ENCODE results near the gene RPL18A. TPM values are rescaled to one million over a fixed set of nuclear protein-coding genes. Genes with fewer than 3 reads are reported as not detected.

Gene RPL18A
- total and polyA plus RNA-seq, 2 of the 13 experiments (the other 11 are each of a cell fraction or from before 2014, with no cell fraction given) = 1,471 to 2,004 TPM

DNA sequence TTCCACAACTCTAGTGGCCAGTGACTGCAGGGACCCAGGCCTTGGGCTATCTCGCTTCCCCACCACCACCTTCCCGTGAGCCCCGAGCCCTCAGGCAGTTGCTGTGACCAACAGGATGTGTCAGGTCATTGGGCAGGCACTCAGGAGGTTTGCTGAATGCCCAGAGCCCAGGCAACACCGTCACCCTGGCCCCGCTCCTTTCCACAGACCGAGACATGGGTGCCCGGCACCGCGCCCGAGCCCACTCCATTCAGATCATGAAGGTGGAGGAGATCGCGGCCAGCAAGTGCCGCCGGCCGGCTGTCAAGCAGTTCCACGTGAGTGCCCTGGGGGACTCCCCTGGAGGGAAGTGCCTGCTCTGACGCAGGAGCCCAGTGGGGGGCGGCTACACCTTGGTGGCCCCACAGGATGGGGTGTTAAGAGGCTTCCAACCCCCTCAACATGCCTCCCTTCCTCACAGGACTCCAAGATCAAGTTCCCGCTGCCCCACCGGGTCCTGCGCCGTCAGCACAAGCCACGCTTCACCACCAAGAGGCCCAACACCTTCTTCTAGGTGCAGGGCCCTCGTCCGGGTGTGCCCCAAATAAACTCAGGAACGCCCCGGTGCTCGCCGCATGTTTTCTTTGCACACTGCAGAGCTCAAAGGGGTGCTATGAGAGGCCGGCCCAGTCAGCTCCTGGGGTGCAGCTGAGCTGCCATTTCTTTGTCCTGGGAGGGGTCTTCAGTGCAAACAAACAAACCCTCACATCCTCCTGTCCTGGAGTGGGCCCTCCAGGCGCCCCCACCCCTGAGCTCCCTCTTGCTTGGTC lies 3.2 kb downstream of the RPL18A start:
- in situ Hi-C loops (cut with HindIII; ENCODE audit: extremely low pct_ligation_motif_present, low pct_unique_long_range_greater_than_20kb) (no loop called here), intact Hi-C loops (cut with micrococcal nuclease; ENCODE audit: unreplicated experiment) (no loop called here)
- Histone ChIP-seq H3K27ac (ENCODE audit: extremely low read length, insufficient read depth, low read length) (no peak overlapping the region), H3K4me3 (replicated peaks in 1 of 3; ENCODE audit: insufficient read depth in 1 of 3, low read depth in 2 of 3, low read length in 3 of 3) (no peak overlapping the region), H3K4me1 (ENCODE audit: insufficient read depth, low read length) (peaks cover 44% of the 10 kb centered on the region), H3K36me3 (replicated peaks in 1 of 2; ENCODE audit: control insufficient read depth in 1 of 2, insufficient read depth in 2 of 2, low read length in 2 of 2) (peaks cover 14 to 33% of the 10 kb centered on the region in 2 experiments), H3K79me2 (ENCODE audit: insufficient read depth, low read length) (peaks cover 27% of the 10 kb centered on the region), H2AFZ (ENCODE audit: low read length) (no peak overlapping the region), H3K4me2 (ENCODE audit: low read depth, low read length) (no peak overlapping the region), H4K20me1 (ENCODE audit: insufficient read depth, low read length) (peaks cover 55% of the 10 kb centered on the region), H3K9ac (ENCODE audit: insufficient read depth, low read depth, low read length) (no peak overlapping the region), H3K27me3 (ENCODE audit: control insufficient read depth in 1 of 2, insufficient read depth in 2 of 2, low read length in 2 of 2) (no peaks in the 10 kb centered on the region; a peak in 1 of 5 replicates), H3K9me3 (ENCODE audit: low read length) (no peaks in the 10 kb centered on the region)
- DNase-seq (ENCODE audit: low spot score) = no peak
- POLR2A ChIA-PET = interaction anchor here (1.6 kb wide), 1 partner anchor 16 kb away, joined by 3 read pairs; no protein-coding TSS in a partner anchor
- no TSS peak for BruUV-seq (replicated peaks)
- no peak for ATAC-seq
- 97% methylated on average over 14 of the region's 31 CpGs for WGBS (ENCODE audit: low lambda C conversion rate)
- CTCF ChIA-PET (ENCODE audit: low intra/inter-chr PET ratio, low total read pairs) = no interaction called here
- no peak for FAIRE-seq
- TF ChIP-seq RBM22 (optimal IDR thresholded peaks at IDR 0.05; ENCODE audit: low read length) = peak; percentile 67
- TF ChIP-seq AGO2 (optimal IDR thresholded peaks at IDR 0.05; ENCODE audit: low read depth, low read length) = peak; percentile 94
- no peak for TF ChIP-seq KDM4B (CRISPR knock-in tag; IDR thresholded peaks at IDR 0.05)
- TF ChIP-seq, protein P1, sequence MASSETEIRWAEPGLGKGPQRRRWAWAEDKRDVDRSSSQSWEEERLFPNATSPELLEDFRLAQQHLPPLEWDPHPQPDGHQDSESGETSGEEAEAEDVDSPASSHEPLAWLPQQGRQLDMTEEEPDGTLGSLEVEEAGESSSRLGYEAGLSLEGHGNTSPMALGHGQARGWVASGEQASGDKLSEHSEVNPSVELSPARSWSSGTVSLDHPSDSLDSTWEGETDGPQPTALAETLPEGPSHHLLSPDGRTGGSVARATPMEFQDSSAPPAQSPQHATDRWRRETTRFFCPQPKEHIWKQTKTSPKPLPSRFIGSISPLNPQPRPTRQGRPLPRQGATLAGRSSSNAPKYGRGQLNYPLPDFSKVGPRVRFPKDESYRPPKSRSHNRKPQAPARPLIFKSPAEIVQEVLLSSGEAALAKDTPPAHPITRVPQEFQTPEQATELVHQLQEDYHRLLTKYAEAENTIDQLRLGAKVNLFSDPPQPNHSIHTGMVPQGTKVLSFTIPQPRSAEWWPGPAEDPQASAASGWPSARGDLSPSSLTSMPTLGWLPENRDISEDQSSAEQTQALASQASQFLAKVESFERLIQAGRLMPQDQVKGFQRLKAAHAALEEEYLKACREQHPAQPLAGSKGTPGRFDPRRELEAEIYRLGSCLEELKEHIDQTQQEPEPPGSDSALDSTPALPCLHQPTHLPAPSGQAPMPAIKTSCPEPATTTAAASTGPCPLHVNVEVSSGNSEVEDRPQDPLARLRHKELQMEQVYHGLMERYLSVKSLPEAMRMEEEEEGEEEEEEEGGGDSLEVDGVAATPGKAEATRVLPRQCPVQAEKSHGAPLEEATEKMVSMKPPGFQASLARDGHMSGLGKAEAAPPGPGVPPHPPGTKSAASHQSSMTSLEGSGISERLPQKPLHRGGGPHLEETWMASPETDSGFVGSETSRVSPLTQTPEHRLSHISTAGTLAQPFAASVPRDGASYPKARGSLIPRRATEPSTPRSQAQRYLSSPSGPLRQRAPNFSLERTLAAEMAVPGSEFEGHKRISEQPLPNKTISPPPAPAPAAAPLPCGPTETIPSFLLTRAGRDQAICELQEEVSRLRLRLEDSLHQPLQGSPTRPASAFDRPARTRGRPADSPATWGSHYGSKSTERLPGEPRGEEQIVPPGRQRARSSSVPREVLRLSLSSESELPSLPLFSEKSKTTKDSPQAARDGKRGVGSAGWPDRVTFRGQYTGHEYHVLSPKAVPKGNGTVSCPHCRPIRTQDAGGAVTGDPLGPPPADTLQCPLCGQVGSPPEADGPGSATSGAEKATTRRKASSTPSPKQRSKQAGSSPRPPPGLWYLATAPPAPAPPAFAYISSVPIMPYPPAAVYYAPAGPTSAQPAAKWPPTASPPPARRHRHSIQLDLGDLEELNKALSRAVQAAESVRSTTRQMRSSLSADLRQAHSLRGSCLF (CRISPR knock-in tag; IDR thresholded peaks at IDR 0.05; ENCODE audit: borderline replicate concordance) = no peak
- no peak for TF ChIP-seq ZFP36 (IDR thresholded peaks at IDR 0.05; ENCODE audit: borderline replicate concordance, low read depth, low read length, partially characterized antibody)
- TF ChIP-seq ZNF775 (CRISPR knock-in tag; IDR thresholded peaks at IDR 0.05; ENCODE audit: borderline replicate concordance) = no peak
- TF ChIP-seq SNAI1 (CRISPR knock-in tag; IDR thresholded peaks at IDR 0.05; ENCODE audit: borderline replicate concordance) = no peak
- TF ChIP-seq POLR2AphosphoS5 (IDR thresholded peaks at IDR 0.05; ENCODE audit: low read depth, low read length) = no peak
- peak; percentile 31 for TF ChIP-seq HNRNPLL (IDR thresholded peaks at IDR 0.05; ENCODE audit: low read depth, low read length, poor library complexity, severe bottlenecking)
- TF ChIP-seq HES4 (CRISPR knock-in tag; IDR thresholded peaks at IDR 0.05; ENCODE audit: borderline replicate concordance) = no peak
- TF ChIP-seq MEF2D (CRISPR knock-in tag; IDR thresholded peaks at IDR 0.05) = no peak
- no peak for TF ChIP-seq FIP1L1 (IDR thresholded peaks at IDR 0.05; ENCODE audit: borderline replicate concordance, insufficient read depth, low read depth, low read length)
- peak; percentile 83 for TF ChIP-seq RBFOX2 (IDR thresholded peaks at IDR 0.05; ENCODE audit: low read depth, low read length)
- TF ChIP-seq ATRX (CRISPR knock-in tag; IDR thresholded peaks at IDR 0.05; ENCODE audit: borderline replicate concordance) = no peak
- TF ChIP-seq, protein P2, sequence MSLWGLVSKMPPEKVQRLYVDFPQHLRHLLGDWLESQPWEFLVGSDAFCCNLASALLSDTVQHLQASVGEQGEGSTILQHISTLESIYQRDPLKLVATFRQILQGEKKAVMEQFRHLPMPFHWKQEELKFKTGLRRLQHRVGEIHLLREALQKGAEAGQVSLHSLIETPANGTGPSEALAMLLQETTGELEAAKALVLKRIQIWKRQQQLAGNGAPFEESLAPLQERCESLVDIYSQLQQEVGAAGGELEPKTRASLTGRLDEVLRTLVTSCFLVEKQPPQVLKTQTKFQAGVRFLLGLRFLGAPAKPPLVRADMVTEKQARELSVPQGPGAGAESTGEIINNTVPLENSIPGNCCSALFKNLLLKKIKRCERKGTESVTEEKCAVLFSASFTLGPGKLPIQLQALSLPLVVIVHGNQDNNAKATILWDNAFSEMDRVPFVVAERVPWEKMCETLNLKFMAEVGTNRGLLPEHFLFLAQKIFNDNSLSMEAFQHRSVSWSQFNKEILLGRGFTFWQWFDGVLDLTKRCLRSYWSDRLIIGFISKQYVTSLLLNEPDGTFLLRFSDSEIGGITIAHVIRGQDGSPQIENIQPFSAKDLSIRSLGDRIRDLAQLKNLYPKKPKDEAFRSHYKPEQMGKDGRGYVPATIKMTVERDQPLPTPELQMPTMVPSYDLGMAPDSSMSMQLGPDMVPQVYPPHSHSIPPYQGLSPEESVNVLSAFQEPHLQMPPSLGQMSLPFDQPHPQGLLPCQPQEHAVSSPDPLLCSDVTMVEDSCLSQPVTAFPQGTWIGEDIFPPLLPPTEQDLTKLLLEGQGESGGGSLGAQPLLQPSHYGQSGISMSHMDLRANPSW (CRISPR knock-in tag; IDR thresholded peaks at IDR 0.05; ENCODE audit: borderline replicate concordance) = no peak

Data from HepG2 (cell line).